Ectodermal cell (in vitro differentiated cells): ENCODE data around the gene DDB1.
"Not testable (repeated sequence)": the region's sequence is repeated elsewhere in the genome, so short reads cannot be mapped to it uniquely, and the experiment has no call there.

Experiments used
- H3K27ac ChIP-seq: 2 replicates; pipeline ENCODE4 v1.7.0; 2013; ENCODE audit warnings: mild to moderate bottlenecking, low read depth, low read length; ENCODE audit not compliant: insufficient read depth, poor library complexity, severe bottlenecking
- H3K27me3 ChIP-seq: 2 replicates; pipeline ENCODE4 v1.7.0; 2013; ENCODE audit warnings: mild to moderate bottlenecking, low read length; ENCODE audit not compliant: insufficient read depth, control insufficient read depth, poor library complexity, severe bottlenecking
- H3K36me3 ChIP-seq: one replicate; pipeline ENCODE4 v1.7.0; 2013; ENCODE audit warnings: low read length; ENCODE audit not compliant: control insufficient read depth, insufficient read depth
- H3K4me1 ChIP-seq: one replicate; pipeline ENCODE4 v1.7.0; 2013; ENCODE audit warnings: low read length; ENCODE audit not compliant: control insufficient read depth, insufficient read depth
- H3K4me3 ChIP-seq: 2 replicates; pipeline ENCODE4 v1.7.0; 2013; ENCODE audit warnings: low read depth, low read length, control low read depth; ENCODE audit not compliant: insufficient read depth
- H3K9me3 ChIP-seq: 2 replicates; pipeline ENCODE4 v1.7.0; 2013; ENCODE audit warnings: mild to moderate bottlenecking, low read length, moderate library complexity; ENCODE audit not compliant: control insufficient read depth
- WGBS, 2 experiments: methylation state at CpG; one replicate each; pipeline ENCODE4 v1.1.7; 2013; ENCODE audit warnings: missing lambda C conversion rate in 2 of 2; 5-methylcytosine and 5-hydroxymethylcytosine counted together

The DDB1 gene

GRCh38 chr11:61252332-61252731 is 80.6 kb downstream of the DDB1 start:
- not testable (repeated sequence) for H3K9me3 ChIP-seq, H3K27ac ChIP-seq, H3K4me3 ChIP-seq, H3K27me3 ChIP-seq, H3K36me3 ChIP-seq, H3K4me1 ChIP-seq
- 78 to 87% methylated on average over 1 of the region's 1 CpG for WGBS, 2 experiments

- not testable (repeated sequence) for H3K36me3 ChIP-seq, H3K27me3 ChIP-seq, H3K9me3 ChIP-seq, H3K4me3 ChIP-seq, H3K27ac ChIP-seq, H3K4me1 ChIP-seq
- 94% methylated on average over 18 to 19 of the region's 20 CpGs for WGBS, 2 experiments
Observed at GRCh38 chr11:61250796-61251765, 81.8 kb downstream of the DDB1 start.
